HCT116 (cell line): ENCODE results near the gene PAK1IP1.

Experiments
- ELF1 ChIP-seq: IDR thresholded peaks from 2 replicates; pipeline ENCODE4 v1.6.1; 2012; ENCODE audit warnings: low read depth, borderline replicate concordance
- EZH2phosphoT487 ChIP-seq: fragments of 200-600 bp; IDR thresholded peaks from 2 replicates; pipeline ENCODE4 v1.6.1; 2018; ENCODE audit warnings: antibody characterized with exemption, borderline replicate concordance
- POLR2A ChIP-seq: IDR thresholded peaks from 2 replicates; pipeline ENCODE4 v1.7.0; 2011; ENCODE audit warnings: borderline replicate concordance; ENCODE audit not compliant: insufficient read depth, insufficient read length; ENCODE audit errors: extremely low read depth
- POLR2AphosphoS5 ChIP-seq: IDR thresholded peaks from 2 replicates; pipeline ENCODE4 v1.6.1; 2011; ENCODE audit warnings: mild to moderate bottlenecking, low read depth, low read length, moderate library complexity
- REST ChIP-seq: IDR thresholded peaks from 2 replicates; pipeline ENCODE4 v1.6.1; 2012; ENCODE audit warnings: low read depth
- SP1 ChIP-seq: IDR thresholded peaks from 2 replicates; pipeline ENCODE4 v1.6.1; 2012; ENCODE audit warnings: low read depth
- TCF7L2 ChIP-seq: IDR thresholded peaks from 2 replicates; pipeline ENCODE4 v1.7.0; 2011; ENCODE audit warnings: borderline replicate concordance, inconsistent platforms; ENCODE audit not compliant: insufficient read depth, insufficient read length; ENCODE audit errors: extremely low read depth
- ZNF274 ChIP-seq: fragments of 200-500 bp; sonication (Bioruptor generic); IDR thresholded peaks from 2 replicates; pipeline ENCODE4 v1.6.1; 2014; ENCODE audit warnings: mild to moderate bottlenecking, low read depth, low read length, inconsistent platforms
- TF ChIP-seq, protein P1 (sequence below), 3 experiments: fragments of 200-600 bp in 1 of 3; sonication (generic) in 1 of 3; IDR thresholded peaks in 2 of 3; conservative IDR thresholded peaks in 1 of 3; 2 replicates each; pipeline ENCODE4 v1.5.1; 2012 to 2017; ENCODE audit warnings: low read depth in 2 of 3, low read length in 2 of 3, antibody characterized with exemption in 1 of 3, borderline replicate concordance in 1 of 3, control low read depth in 1 of 3, mild to moderate bottlenecking in 1 of 3, mixed read lengths in 1 of 3, mixed run types in 1 of 3, moderate library complexity in 1 of 3; ENCODE audit not compliant: insufficient read depth in 1 of 3
- TF ChIP-seq, protein P2 (sequence below): IDR thresholded peaks from 2 replicates; pipeline ENCODE4 v1.6.1; 2012

DNA sequence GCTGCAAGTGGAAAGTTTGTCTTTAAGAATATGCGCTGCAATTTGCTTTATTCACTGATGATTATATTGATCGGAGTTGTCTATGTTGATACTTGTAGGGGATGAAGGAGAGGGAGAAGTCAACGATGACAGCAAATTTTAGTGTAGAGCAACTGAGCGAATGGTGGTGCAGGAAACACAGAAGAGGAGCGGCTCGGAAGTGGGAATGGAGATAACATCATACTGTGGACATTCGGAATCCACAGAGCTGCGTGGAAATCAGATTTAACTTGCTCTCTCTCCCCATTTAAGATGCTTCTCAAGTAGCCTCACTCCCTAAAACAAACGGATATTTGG is 52.1 kb downstream of the PAK1IP1 start:
- no peak for TF ChIP-seq ELF1
- TF ChIP-seq, protein P1, sequence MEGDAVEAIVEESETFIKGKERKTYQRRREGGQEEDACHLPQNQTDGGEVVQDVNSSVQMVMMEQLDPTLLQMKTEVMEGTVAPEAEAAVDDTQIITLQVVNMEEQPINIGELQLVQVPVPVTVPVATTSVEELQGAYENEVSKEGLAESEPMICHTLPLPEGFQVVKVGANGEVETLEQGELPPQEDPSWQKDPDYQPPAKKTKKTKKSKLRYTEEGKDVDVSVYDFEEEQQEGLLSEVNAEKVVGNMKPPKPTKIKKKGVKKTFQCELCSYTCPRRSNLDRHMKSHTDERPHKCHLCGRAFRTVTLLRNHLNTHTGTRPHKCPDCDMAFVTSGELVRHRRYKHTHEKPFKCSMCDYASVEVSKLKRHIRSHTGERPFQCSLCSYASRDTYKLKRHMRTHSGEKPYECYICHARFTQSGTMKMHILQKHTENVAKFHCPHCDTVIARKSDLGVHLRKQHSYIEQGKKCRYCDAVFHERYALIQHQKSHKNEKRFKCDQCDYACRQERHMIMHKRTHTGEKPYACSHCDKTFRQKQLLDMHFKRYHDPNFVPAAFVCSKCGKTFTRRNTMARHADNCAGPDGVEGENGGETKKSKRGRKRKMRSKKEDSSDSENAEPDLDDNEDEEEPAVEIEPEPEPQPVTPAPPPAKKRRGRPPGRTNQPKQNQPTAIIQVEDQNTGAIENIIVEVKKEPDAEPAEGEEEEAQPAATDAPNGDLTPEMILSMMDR (IDR thresholded peaks at IDR 0.05 in 2 of 3, conservative IDR thresholded peaks at IDR 0.05 in 1 of 3; ENCODE audit: borderline replicate concordance in 1 of 3, insufficient read depth in 1 of 3, low read depth in 2 of 3, low read length in 2 of 3): no peak
- no peak for TF ChIP-seq POLR2AphosphoS5
- no peak for TF ChIP-seq ZNF274
- no peak for TF ChIP-seq POLR2A
- TF ChIP-seq REST: no peak
- TF ChIP-seq, protein P2, sequence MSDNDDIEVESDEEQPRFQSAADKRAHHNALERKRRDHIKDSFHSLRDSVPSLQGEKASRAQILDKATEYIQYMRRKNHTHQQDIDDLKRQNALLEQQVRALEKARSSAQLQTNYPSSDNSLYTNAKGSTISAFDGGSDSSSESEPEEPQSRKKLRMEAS: no peak
- TF ChIP-seq EZH2phosphoT487: no peak
- TF ChIP-seq SP1: no peak
- no peak for TF ChIP-seq TCF7L2
